AG04450 (cell line): ENCODE measurements around the gene C12orf75. TPM values are rescaled to one million over a fixed set of nuclear protein-coding genes. Genes with fewer than 3 reads are reported as not detected.
"Not testable (repeated sequence)": the region's sequence is repeated elsewhere in the genome, so short reads cannot be mapped to it uniquely, and the experiment has no call there.

Experiments used
- CTCF ChIA-PET: fragments of 300-600, 350-600 bp; formaldehyde crosslinking; extraction: SDS; loops from one replicate; lab custom pipeline; 2022; ENCODE audit warnings: antibody characterized with exemption, inconsistent platforms; lab: Charles Lee
- POLR2A ChIA-PET: fragments of 350-600 bp; formaldehyde crosslinking; extraction: SDS; loops from one replicate; lab custom pipeline; 2021; ENCODE audit warnings: antibody characterized with exemption, inconsistent platforms; lab: Yijun Ruan, JAX
- DNase-seq: peaks from one replicate; pipeline ENCODE4 v3.0.0-alpha.2; 2011; ENCODE audit warnings: low read depth, low spot score
- H3K27ac ChIP-seq: one replicate; pipeline ENCODE4 v1.5.1; 2012; ENCODE audit warnings: low read depth, low read length, control low read depth
- H3K27me3 ChIP-seq: one replicate; pipeline ENCODE4 v1.6.0; 2012; ENCODE audit warnings: low read length; ENCODE audit not compliant: control insufficient read depth, insufficient read depth
- H3K4me3 ChIP-seq: 2 replicates; pipeline ENCODE4 v1.5.1; 2011; ENCODE audit warnings: mild to moderate bottlenecking, low read depth, low read length, control low read depth
- H3K9me3 ChIP-seq: 2 replicates; pipeline ENCODE4 v1.5.1; 2012; ENCODE audit warnings: low read length; ENCODE audit not compliant: control insufficient read depth, insufficient read depth
- CTCF ChIP-seq: IDR thresholded peaks from 2 replicates; pipeline ENCODE4 v1.5.1; 2011; ENCODE audit warnings: low read depth, low read length, control low read depth, inconsistent platforms
- polyA plus RNA-seq: library from polyadenylated mRNA; depleted of rRNA; stranded (reverse); fragments of >200 nt; gene quantifications from 2 replicates; pipeline ENCODE4 v1.2.3, GENCODE V29; 2011

Gene C12orf75
- polyA plus RNA-seq, 1 experiment, result 350 TPM

GRCh38 chr12:105402366-105402765, 71.9 kb downstream of the C12orf75 start:
- H3K9me3 ChIP-seq, result no peaks in the 10 kb centered on the region; the same call in 1 of the 2 replicates
- no peaks in the 10 kb centered on the region for H3K27me3 ChIP-seq
- TF ChIP-seq CTCF, result no peak
- ChIA-PET POLR2A (no interaction called here), CTCF (interaction anchor here (0.6 to 2.0 kb wide), 2 partner anchors 18 to 337 kb away, joined by 3 to 4 read pairs; no protein-coding TSS in a partner anchor)
- H3K4me3 ChIP-seq, result no peak overlapping the region
- H3K27ac ChIP-seq, result no peak overlapping the region
- DNase-seq, result no peak

GRCh38 chr12:105403095-105403494, 72.6 kb downstream of the C12orf75 start:
- TF ChIP-seq CTCF, result no peak
- POLR2A ChIA-PET, result no interaction called here
- CTCF ChIA-PET, result no interaction called here
- Histone ChIP-seq H3K27ac (no peak overlapping the region), H3K9me3 (no peaks in the 10 kb centered on the region; the same call in 1 of the 2 replicates), H3K27me3 (no peaks in the 10 kb centered on the region), H3K4me3 (no peak overlapping the region)
- no peak for DNase-seq

GRCh38 chr12:105404134-105404533, 73.6 kb downstream of the C12orf75 start:
- H3K4me3 ChIP-seq, CTCF ChIA-PET, H3K27me3 ChIP-seq, DNase-seq, POLR2A ChIA-PET, H3K27ac ChIP-seq, H3K9me3 ChIP-seq: not testable (repeated sequence)

GRCh38 chr12:105406497-105406896, 76.0 kb downstream of the C12orf75 start:
- no peak for DNase-seq
- ChIA-PET CTCF (no interaction called here), POLR2A (interaction anchor here (0.6 kb wide), 1 partner anchor 62 kb away, joined by 6 read pairs; no protein-coding TSS in a partner anchor)
- Histone ChIP-seq H3K27ac (no peak overlapping the region), H3K9me3 (no peaks in the 10 kb centered on the region; the same call in 1 of the 2 replicates), H3K27me3 (no peaks in the 10 kb centered on the region), H3K4me3 (no peak overlapping the region)
- no peak for TF ChIP-seq CTCF

GRCh38 chr12:105409279-105409678, 78.8 kb downstream of the C12orf75 start:
- Histone ChIP-seq H3K4me3 (no peak overlapping the region), H3K9me3 (no peaks in the 10 kb centered on the region; the same call in 1 of the 2 replicates), H3K27me3 (no peaks in the 10 kb centered on the region), H3K27ac (no peak overlapping the region)
- TF ChIP-seq CTCF, result no peak
- ChIA-PET CTCF (interaction anchor here (1.0 to 1.7 kb wide), 2 partner anchors 11 to 203 kb away, joined by 3 to 8 read pairs; no protein-coding TSS in a partner anchor), POLR2A (no interaction called here)
- DNase-seq, result no peak
